Activated T-cell treated with anti-CD3 and anti-CD28 coated beads, Interleukin-2, amount 50 U/mL, for 4 hours (primary cell): ENCODE measurements around the gene DDX23. TPM values are rescaled to one million over a fixed set of nuclear protein-coding genes. Genes with fewer than 3 reads are reported as not detected.

ENCODE experiments used
- ATAC-seq, 2 donors: fragments of 200-7000 bp; cut with Tn5 transposase; one replicate each; pipeline ENCODE4 v1.10.0; 2021
- DNase-seq: peaks from one replicate; pipeline ENCODE4 v3.0.0-alpha.2; 2020
- H3K27me3 Mint-ChIP-seq: one replicate; pipeline ENCODE4 v1.8.0; 2021; ENCODE audit warnings: low read depth, mixed read lengths
- H3K36me3 Mint-ChIP-seq: one replicate; pipeline ENCODE4 v1.8.0; 2022; ENCODE audit warnings: mixed read lengths; ENCODE audit not compliant: insufficient read depth
- H3K4me1 Mint-ChIP-seq: one replicate; pipeline ENCODE4 v1.8.0; 2021; ENCODE audit warnings: low read depth, mixed read lengths
- H3K4me3 Mint-ChIP-seq: one replicate; pipeline ENCODE4 v1.8.0; 2021; ENCODE audit warnings: mild to moderate bottlenecking, moderate library complexity, mixed read lengths
- H3K9me3 Mint-ChIP-seq: one replicate; pipeline ENCODE4 v1.8.0; 2021; ENCODE audit warnings: mixed read lengths
- total RNA-seq, 3 donors: library from RNA; stranded (reverse); gene quantifications; one replicate each; pipeline ENCODE4 v1.2.1, GENCODE V29; 2021

DDX23 gene
- total RNA-seq, 3 donors from 2014 or later: 117 to 127 (median 126) TPM

- ATAC-seq (no peak), DNase-seq (no peak)
- Mint-ChIP-seq H3K4me3 (no peak overlapping the region), H3K27me3 (peaks cover 6% of the 10 kb centered on the region), H3K36me3 (no peaks in the 10 kb centered on the region), H3K9me3 (no peaks in the 10 kb centered on the region), H3K4me1 (peaks cover 25% of the 10 kb centered on the region)
These were observed 39.6 kb downstream of the DDX23 start for GRCh38 chr12:48812389-48812788.

DNA sequence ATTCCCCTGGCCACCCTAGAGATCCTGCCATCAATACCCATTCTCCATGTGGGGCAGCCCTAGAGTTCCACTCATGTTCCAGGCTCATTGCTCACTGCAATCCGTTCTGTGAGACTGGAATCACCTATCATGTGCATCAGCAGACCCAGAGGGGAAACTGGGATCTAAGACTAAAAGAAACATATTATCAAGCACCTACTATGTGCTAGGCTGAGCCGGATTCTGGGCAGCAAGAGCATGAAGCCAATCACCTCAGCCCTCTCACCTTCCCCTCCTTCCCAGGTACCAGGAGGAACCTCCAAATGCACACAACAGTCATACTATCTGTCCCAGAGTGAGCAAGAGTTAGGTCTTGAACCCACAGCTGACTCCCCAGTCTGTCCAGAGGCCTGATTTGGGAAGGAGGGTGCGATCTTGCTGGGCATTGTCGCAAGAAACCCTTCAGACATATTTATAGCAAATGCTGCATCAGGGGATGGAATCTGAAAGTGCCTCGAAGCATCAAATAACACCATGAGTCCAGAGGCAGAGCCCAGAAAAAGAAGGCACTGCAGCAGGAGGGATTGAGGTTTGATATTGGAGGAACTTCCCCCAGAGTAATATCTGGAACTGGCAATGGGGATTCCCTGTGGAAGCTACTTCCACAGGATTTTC is 40.4 kb downstream of the DDX23 start:
- Mint-ChIP-seq H3K9me3 (no peaks in the 10 kb centered on the region), H3K4me1 (peaks cover 18% of the 10 kb centered on the region), H3K4me3 (no peak overlapping the region), H3K36me3 (no peaks in the 10 kb centered on the region), H3K27me3 (no peaks in the 10 kb centered on the region)
- no peak for DNase-seq
- no peak for ATAC-seq

GRCh38 chr12:48810903-48811431 is 41.0 kb downstream of the DDX23 start:
- Mint-ChIP-seq H3K27me3 (peaks cover 1% of the 10 kb centered on the region), H3K4me1 (peaks cover 13% of the 10 kb centered on the region), H3K4me3 (no peak overlapping the region), H3K9me3 (no peaks in the 10 kb centered on the region), H3K36me3 (no peaks in the 10 kb centered on the region)
- DNase-seq (no peak), ATAC-seq (no peak)

GRCh38 chr12:48807981-48808380 is 44.0 kb downstream of the DDX23 start:
- ATAC-seq (no peak), DNase-seq (no peak)
- H3K27me3 Mint-ChIP-seq: peaks cover 2% of the 10 kb centered on the region
- peaks cover 7% of the 10 kb centered on the region for H3K4me1 Mint-ChIP-seq
- H3K36me3 Mint-ChIP-seq: no peaks in the 10 kb centered on the region
- no peak overlapping the region for H3K4me3 Mint-ChIP-seq
- H3K9me3 Mint-ChIP-seq: no peaks in the 10 kb centered on the region

- ATAC-seq (no peak), DNase-seq (no peak)
- no peaks in the 10 kb centered on the region for H3K36me3 Mint-ChIP-seq
- H3K9me3 Mint-ChIP-seq: no peaks in the 10 kb centered on the region
- peaks cover 2% of the 10 kb centered on the region for H3K27me3 Mint-ChIP-seq
- H3K4me1 Mint-ChIP-seq: peaks cover 5% of the 10 kb centered on the region
- no peak overlapping the region for H3K4me3 Mint-ChIP-seq
These were observed 48.3 kb downstream of the DDX23 start for GRCh38 chr12:48803675-48804074.

DNA sequence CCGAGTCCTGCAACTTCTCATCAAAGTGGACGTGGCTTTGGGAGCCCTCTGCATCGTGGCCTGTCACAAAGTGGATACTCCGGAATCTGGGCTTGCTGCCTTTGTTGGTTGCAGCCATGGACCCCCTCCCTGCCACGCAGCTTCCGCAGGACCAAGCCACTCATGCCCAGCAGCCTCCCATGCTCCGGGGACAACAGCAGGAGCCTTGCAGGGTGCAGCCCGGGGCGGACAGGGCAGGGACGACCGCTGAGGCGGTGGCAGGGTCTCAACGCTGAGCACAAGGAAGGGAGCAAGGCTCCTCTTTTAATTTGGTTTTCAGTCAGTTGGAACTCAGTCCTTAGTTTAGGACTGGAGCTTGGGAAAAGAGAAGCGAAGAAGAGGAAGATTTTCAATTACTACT is 51.0 kb downstream of the DDX23 start:
- peaks cover 6% of the 10 kb centered on the region for H3K4me1 Mint-ChIP-seq
- DNase-seq: no peak
- no peak overlapping the region for H3K4me3 Mint-ChIP-seq
- H3K27me3 Mint-ChIP-seq: peaks cover under 1% of the 10 kb centered on the region
- H3K9me3 Mint-ChIP-seq: no peaks in the 10 kb centered on the region
- no peaks in the 10 kb centered on the region for H3K36me3 Mint-ChIP-seq
- no peak for ATAC-seq

GRCh38 chr12:48800457-48800856 is 51.5 kb downstream of the DDX23 start:
- Mint-ChIP-seq H3K9me3 (no peaks in the 10 kb centered on the region), H3K4me1 (peaks cover 7% of the 10 kb centered on the region), H3K27me3 (no peaks in the 10 kb centered on the region), H3K4me3 (no peak overlapping the region), H3K36me3 (no peaks in the 10 kb centered on the region)
- ATAC-seq (no peak), DNase-seq (no peak)

- no peaks in the 10 kb centered on the region for H3K36me3 Mint-ChIP-seq
- no peak overlapping the region for H3K4me3 Mint-ChIP-seq
- DNase-seq (no peak), ATAC-seq (peak; percentile 61 to 71)
- H3K9me3 Mint-ChIP-seq: no peaks in the 10 kb centered on the region
- H3K27me3 Mint-ChIP-seq: peaks cover 3% of the 10 kb centered on the region
- peaks cover 1% of the 10 kb centered on the region for H3K4me1 Mint-ChIP-seq
These were observed 55.0 kb downstream of the DDX23 start for GRCh38 chr12:48796976-48797375.

DNA sequence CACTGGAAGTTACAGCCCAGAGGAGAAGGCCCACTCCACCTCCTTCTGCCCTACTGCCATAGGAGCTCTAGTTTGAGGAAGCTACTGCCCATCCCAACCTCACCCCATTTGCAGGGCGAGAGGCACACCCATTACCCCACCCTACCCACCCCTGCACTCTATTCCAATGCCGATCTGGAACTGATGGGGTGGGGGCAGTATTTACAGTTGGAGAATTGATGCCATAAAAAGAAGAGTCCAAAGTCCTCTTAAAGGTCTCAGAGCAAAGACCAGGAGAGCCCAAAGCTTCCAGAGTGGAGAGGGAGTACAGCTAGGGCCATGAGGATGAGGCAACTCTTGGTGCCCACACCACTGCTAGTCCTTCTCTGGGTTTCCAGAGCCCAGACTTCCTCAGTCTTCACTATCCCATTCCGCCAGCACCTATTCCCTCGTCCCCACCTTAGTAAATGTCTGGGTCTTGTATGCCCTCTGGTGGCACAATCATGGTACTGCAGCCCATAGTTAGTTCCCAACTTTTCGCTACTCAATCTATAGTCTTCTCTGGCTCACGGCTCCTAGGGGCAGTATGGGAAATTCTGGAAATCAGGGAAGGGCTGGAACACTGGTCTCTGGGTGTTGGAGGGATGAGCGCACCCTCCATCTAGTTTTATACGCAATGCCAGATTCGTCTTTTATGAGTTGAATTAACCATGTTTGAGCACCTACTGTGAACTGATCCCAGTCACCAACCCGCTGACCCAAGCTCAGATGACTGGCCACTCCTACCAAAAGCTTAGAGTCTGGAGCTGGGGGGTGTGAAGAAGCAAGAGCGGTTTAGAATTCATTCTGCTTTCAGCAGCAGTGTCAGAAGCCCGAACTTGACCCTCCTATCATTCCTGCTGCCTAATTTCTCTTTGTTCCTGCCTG is 56.2 kb downstream of the DDX23 start:
- ATAC-seq: peak; percentile 74 to 81
- H3K27me3 Mint-ChIP-seq: peaks cover 7% of the 10 kb centered on the region
- no peak overlapping the region for H3K4me3 Mint-ChIP-seq
- DNase-seq: peak; percentile 48
- no peaks in the 10 kb centered on the region for H3K9me3 Mint-ChIP-seq
- H3K4me1 Mint-ChIP-seq: peaks cover 1% of the 10 kb centered on the region
- no peaks in the 10 kb centered on the region for H3K36me3 Mint-ChIP-seq

DNA sequence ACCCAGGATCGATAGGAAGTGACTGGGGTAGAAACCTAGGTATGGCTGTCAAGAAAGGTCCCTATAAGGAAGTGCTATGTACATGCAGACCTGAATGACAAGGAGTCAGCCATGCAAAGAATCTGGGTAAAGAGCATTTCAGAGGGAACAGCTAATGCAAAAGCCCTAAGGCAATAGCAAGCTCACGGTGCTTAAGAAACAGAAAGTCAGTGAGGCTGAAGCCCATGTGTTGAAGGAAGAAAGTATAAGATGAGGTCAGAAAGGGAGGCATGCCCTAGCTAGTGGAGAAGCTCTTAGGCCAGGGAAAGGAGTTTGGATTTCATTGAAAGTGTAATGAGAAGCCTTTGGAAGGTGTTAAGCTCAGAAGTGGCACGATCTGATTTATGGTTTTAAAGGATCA is 57.1 kb downstream of the DDX23 start:
- peaks cover 15% of the 10 kb centered on the region for H3K27me3 Mint-ChIP-seq
- H3K36me3 Mint-ChIP-seq: no peaks in the 10 kb centered on the region
- H3K4me3 Mint-ChIP-seq: no peak overlapping the region
- DNase-seq (no peak), ATAC-seq (no peak)
- peaks cover 4% of the 10 kb centered on the region for H3K4me1 Mint-ChIP-seq
- no peaks in the 10 kb centered on the region for H3K9me3 Mint-ChIP-seq

GRCh38 chr12:48793696-48794095 is 58.3 kb downstream of the DDX23 start:
- H3K4me3 Mint-ChIP-seq: no peak overlapping the region
- H3K27me3 Mint-ChIP-seq: peaks cover 19% of the 10 kb centered on the region
- no peaks in the 10 kb centered on the region for H3K36me3 Mint-ChIP-seq
- peaks cover 6% of the 10 kb centered on the region for H3K4me1 Mint-ChIP-seq
- ATAC-seq (no peak), DNase-seq (no peak)
- no peaks in the 10 kb centered on the region for H3K9me3 Mint-ChIP-seq

DNA sequence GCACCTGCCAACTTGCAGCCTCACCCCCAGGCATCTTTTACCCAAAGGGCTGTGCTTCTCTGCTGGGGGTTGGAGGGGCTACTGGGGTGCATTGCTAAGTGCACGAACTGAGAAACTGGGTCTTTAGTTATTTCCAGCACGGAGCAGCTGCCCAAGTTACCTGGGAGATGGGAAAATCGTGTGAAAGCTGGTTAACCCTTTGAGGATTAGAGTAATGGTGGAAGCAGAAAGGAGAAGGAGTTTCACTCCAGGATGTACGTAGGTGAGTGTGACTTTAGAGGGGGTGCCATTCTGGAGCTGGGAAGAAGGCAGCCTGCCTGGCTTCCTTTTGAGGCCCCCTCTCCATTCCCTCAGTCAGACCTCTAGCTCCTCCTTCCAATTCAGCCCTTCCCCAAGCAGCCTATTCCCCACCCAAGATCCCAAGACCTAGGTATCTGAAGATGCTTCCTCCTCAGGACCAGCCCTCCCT is 62.1 kb downstream of the DDX23 start:
- peaks cover 52% of the 10 kb centered on the region for H3K27me3 Mint-ChIP-seq
- no peaks in the 10 kb centered on the region for H3K36me3 Mint-ChIP-seq

DNA sequence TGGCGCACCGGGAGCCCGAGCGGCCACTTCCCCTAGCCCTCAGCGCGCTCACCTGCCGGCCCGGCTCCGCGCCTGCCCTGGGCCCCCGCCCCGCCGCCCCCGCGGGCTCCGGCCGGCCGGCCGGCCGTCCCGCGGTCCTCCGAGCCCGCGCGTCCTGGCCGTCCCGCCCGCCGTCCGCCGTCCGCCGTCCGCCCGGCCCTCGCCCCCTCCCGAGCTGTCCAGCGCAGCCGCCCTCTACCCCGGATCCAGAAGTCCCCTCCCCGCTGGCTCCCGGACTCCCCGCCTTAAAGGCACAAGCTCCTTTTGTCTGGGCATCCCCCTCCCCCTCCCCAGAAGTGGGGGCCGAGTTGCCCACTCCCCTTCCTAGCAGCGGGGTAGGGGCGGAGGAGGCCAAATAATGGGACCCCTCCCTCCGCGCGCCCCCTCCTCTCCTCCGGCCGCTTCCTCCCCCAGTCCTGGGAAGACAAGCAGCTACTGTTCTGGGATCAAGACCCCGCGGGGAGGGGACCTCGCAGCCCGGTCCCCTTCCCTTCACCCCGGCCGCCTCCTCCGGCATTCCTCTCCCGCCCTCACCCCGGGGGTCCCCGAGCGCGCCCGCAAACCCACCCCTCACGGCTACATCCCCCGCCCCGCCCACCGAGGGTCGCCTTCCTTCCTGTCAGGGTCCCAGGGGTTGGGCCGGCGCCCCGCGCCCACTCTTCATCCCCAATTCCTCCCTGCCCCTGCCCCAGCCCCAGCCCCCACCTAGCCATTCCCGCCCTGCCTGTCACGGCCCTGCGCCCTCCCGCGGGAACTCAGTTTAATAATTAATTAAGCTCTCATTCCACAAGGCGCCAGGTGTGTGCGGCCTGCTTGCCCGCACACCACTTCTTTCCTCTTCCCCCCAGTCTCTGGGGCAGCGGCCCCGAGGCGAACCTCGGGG is 62.8 kb downstream of the DDX23 start, which contains the start of gene ADCY6:
TSS of gene ADCY6 (minus strand) at position 236 of the 922 bp plus-strand sequence. CDS start 5,655 bp downstream, outside the sequence.
- DNase-seq: no peak
- Mint-ChIP-seq H3K9me3 (no peaks in the 10 kb centered on the region), H3K4me1 (peaks cover 8% of the 10 kb centered on the region)

More for the DNA sequence above, 62.1 kb downstream of the DDX23 start:
- no peak for ATAC-seq
- Mint-ChIP-seq H3K4me1 (peaks cover 8% of the 10 kb centered on the region), H3K9me3 (no peaks in the 10 kb centered on the region), H3K4me3 (peak overlapping the region; percentile 27)
- no peak for DNase-seq

DNA sequence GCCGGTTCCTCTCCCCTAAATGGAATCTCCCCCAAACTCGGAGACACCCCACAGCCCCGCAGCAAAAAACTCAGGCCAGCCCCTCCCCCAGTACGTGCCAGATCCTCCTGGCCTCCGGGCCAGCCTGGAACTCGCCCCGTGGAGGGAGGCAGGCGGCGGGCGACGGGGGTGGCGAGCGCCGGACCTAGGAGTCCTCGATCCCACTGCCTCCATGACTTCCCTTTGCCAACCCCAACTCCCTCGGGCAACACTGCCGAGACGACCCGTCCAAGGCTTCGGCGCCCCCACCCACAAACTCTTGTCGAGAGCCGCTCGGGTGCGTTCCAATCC is 63.5 kb downstream of the DDX23 start:
- Mint-ChIP-seq H3K4me3 (peak overlapping the region; percentile 69), H3K4me1 (peaks cover 8% of the 10 kb centered on the region), H3K9me3 (no peaks in the 10 kb centered on the region), H3K27me3 (peaks cover 53% of the 10 kb centered on the region), H3K36me3 (no peaks in the 10 kb centered on the region)
- no peak for DNase-seq
- peak in 1 of 2 donors; percentile 14 for ATAC-seq

More for the DNA sequence above, 62.8 kb downstream of the DDX23 start, which contains the start of gene ADCY6:
- peak within 1 kb of the TSS; percentile 69 for H3K4me3 Mint-ChIP-seq
- peak; percentile 32 to 51 for ATAC-seq
- no peaks in the 10 kb centered on the region for H3K36me3 Mint-ChIP-seq
- H3K27me3 Mint-ChIP-seq: peaks cover 54% of the 10 kb centered on the region
